NOMO-1 treated with DMSO at 0.1 percent for 48 hours (cell line): ENCODE results near the gene TMEM164.

Experiments
- DNase-seq: peaks from one replicate; lab custom pipeline; 2025; ENCODE audit not compliant: unreplicated experiment; lab: John Stamatoyannopoulos, UW

The TMEM164 gene

GRCh38 chrX:110188701-110189558 is 186.0 kb downstream of the TMEM164 start:
- DNase-seq: peak; percentile 55

- DNase-seq: no peak
These were observed 189.6 kb downstream of the TMEM164 start for GRCh38 chrX:110192516-110192915.

- DNase-seq: no peak
These were observed 192.1 kb downstream of the TMEM164 start for GRCh38 chrX:110194977-110195376.

GRCh38 chrX:110201799-110202198 is 198.9 kb downstream of the TMEM164 start:
- no peak for DNase-seq

- no peak for DNase-seq
These were observed 202.1 kb downstream of the TMEM164 start for GRCh38 chrX:110204986-110205385.

GRCh38 chrX:110208092-110208491 is 205.2 kb downstream of the TMEM164 start:
- no peak for DNase-seq

GRCh38 chrX:110210417-110211139 is 207.7 kb downstream of the TMEM164 start:
- no peak for DNase-seq

- DNase-seq: no peak
These were observed 208.4 kb downstream of the TMEM164 start for GRCh38 chrX:110211340-110211739.

GRCh38 chrX:110212299-110212698 is 209.4 kb downstream of the TMEM164 start:
- DNase-seq: no peak

- no peak for DNase-seq
These were observed 210.3 kb downstream of the TMEM164 start for GRCh38 chrX:110213183-110213582.

- no peak for DNase-seq
These were observed 211.8 kb downstream of the TMEM164 start for GRCh38 chrX:110214684-110215083.

- DNase-seq: no peak
These were observed 212.5 kb downstream of the TMEM164 start for GRCh38 chrX:110215411-110215810.

GRCh38 chrX:110216027-110216426 is 213.1 kb downstream of the TMEM164 start:
- no peak for DNase-seq

GRCh38 chrX:110218591-110218990 is 215.7 kb downstream of the TMEM164 start:
- peak; percentile 28 for DNase-seq

GRCh38 chrX:110219920-110220319 is 217.0 kb downstream of the TMEM164 start:
- DNase-seq: no peak

GRCh38 chrX:110222497-110223257 is 219.8 kb downstream of the TMEM164 start:
- DNase-seq: no peak

- no peak for DNase-seq
These were observed 222.2 kb downstream of the TMEM164 start for GRCh38 chrX:110224926-110225617.

- DNase-seq: no peak
These were observed 224.0 kb downstream of the TMEM164 start for GRCh38 chrX:110226931-110227330.
